ENCODE measurements around the gene CST6. TPM values are rescaled to one million over a fixed set of nuclear protein-coding genes. Genes with fewer than 3 reads are reported as not detected.

CST6 gene
- total and polyA plus RNA-seq, 2 of the 13 experiments (the other 11 are each of a cell fraction or from before 2014, with no cell fraction given) = not detected

- 0 out of 2 replicates have a peak, but pooled peaks have one; percentile 51 for TF ChIP-seq CSRNP2 (CRISPR knock-in tag; conservative IDR thresholded peaks at IDR 0.05; ENCODE audit: low read depth)
- no peak for TF ChIP-seq SMYD3 (CRISPR knock-in tag; IDR thresholded peaks at IDR 0.05)
- TF ChIP-seq ZMYM3 (CRISPR knock-in tag; IDR thresholded peaks at IDR 0.05) = peak; percentile 73; the same call in 1 of the 2 replicates
- peak; percentile 54; the same call in 1 of the 2 replicates for TF ChIP-seq ZNF720 (CRISPR knock-in tag; IDR thresholded peaks at IDR 0.05)
- no peak for TF ChIP-seq ZNF562 (CRISPR knock-in tag; IDR thresholded peaks at IDR 0.05; ENCODE audit: borderline replicate concordance)
- TF ChIP-seq HIVEP1 (CRISPR knock-in tag; IDR thresholded peaks at IDR 0.05) = peak; percentile 87
- no peak for TF ChIP-seq GFI1 (CRISPR knock-in tag; IDR thresholded peaks at IDR 0.05; ENCODE audit: borderline replicate concordance)
- no peak for TF ChIP-seq NCOA5 (CRISPR knock-in tag; IDR thresholded peaks at IDR 0.05)
- TF ChIP-seq, protein P1, sequence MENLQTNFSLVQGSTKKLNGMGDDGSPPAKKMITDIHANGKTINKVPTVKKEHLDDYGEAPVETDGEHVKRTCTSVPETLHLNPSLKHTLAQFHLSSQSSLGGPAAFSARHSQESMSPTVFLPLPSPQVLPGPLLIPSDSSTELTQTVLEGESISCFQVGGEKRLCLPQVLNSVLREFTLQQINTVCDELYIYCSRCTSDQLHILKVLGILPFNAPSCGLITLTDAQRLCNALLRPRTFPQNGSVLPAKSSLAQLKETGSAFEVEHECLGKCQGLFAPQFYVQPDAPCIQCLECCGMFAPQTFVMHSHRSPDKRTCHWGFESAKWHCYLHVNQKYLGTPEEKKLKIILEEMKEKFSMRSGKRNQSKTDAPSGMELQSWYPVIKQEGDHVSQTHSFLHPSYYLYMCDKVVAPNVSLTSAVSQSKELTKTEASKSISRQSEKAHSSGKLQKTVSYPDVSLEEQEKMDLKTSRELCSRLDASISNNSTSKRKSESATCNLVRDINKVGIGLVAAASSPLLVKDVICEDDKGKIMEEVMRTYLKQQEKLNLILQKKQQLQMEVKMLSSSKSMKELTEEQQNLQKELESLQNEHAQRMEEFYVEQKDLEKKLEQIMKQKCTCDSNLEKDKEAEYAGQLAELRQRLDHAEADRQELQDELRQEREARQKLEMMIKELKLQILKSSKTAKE (CRISPR knock-in tag; IDR thresholded peaks at IDR 0.05; ENCODE audit: borderline replicate concordance) = no peak
- no peak for TF ChIP-seq PBX3 (CRISPR knock-in tag; IDR thresholded peaks at IDR 0.05; ENCODE audit: borderline replicate concordance)
- TF ChIP-seq, protein P2, sequence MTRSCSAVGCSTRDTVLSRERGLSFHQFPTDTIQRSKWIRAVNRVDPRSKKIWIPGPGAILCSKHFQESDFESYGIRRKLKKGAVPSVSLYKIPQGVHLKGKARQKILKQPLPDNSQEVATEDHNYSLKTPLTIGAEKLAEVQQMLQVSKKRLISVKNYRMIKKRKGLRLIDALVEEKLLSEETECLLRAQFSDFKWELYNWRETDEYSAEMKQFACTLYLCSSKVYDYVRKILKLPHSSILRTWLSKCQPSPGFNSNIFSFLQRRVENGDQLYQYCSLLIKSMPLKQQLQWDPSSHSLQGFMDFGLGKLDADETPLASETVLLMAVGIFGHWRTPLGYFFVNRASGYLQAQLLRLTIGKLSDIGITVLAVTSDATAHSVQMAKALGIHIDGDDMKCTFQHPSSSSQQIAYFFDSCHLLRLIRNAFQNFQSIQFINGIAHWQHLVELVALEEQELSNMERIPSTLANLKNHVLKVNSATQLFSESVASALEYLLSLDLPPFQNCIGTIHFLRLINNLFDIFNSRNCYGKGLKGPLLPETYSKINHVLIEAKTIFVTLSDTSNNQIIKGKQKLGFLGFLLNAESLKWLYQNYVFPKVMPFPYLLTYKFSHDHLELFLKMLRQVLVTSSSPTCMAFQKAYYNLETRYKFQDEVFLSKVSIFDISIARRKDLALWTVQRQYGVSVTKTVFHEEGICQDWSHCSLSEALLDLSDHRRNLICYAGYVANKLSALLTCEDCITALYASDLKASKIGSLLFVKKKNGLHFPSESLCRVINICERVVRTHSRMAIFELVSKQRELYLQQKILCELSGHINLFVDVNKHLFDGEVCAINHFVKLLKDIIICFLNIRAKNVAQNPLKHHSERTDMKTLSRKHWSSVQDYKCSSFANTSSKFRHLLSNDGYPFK (CRISPR knock-in tag; IDR thresholded peaks at IDR 0.05; ENCODE audit: borderline replicate concordance) = peak; percentile 89; the same call in 1 of the 2 replicates
- TF ChIP-seq ZNF513 (CRISPR knock-in tag; conservative IDR thresholded peaks at IDR 0.05) = no peak
- TF ChIP-seq, protein P3, sequence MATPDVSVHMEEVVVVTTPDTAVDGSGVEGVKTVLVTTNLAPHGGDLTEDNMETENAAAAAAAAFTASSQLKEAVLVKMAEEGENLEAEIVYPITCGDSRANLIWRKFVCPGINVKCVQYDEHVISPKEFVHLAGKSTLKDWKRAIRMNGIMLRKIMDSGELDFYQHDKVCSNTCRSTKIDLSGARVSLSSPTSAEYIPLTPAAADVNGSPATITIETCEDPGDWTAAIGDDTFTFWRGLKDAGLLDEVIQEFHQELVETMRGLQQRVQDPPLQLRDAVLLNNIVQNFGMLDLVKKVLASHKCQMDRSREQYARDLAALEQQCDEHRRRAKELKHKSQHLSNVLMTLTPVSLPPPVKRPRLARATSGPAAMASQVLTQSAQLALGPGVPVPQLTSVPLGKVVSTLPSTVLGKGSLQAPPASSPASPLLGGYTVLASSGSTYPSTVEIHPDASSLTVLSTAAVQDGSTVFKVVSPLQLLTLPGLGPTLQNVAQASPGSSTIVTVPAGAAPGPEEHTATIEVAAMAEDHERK (CRISPR knock-in tag; IDR thresholded peaks at IDR 0.05; ENCODE audit: low read depth) = peak; percentile 61
- TF ChIP-seq NCOA1 (CRISPR knock-in tag; IDR thresholded peaks at IDR 0.05) = no peak
- TF ChIP-seq RCOR2 (CRISPR knock-in tag; IDR thresholded peaks at IDR 0.05) = no peak
- peak; percentile 58; the same call in 1 of the 2 replicates for TF ChIP-seq ZNF460 (CRISPR knock-in tag; IDR thresholded peaks at IDR 0.05; ENCODE audit: borderline replicate concordance)
- TF ChIP-seq SRSF9 (IDR thresholded peaks at IDR 0.05; ENCODE audit: borderline replicate concordance, insufficient read depth, low read depth, low read length, poor library complexity, severe bottlenecking) = no peak
Measured at GRCh38 chr11:66001942-66002647, 9.7 kb upstream of the CST6 start, which contains the start of the genes BANF1 and EIF1AD (continued).

All from HepG2 (cell line).